Measurements from ENCODE around the gene METAP2. TPM values are rescaled to one million over a fixed set of nuclear protein-coding genes. Genes with fewer than 3 reads are reported as not detected.

Gene METAP2
- polyA plus RNA-seq, 3 donors, result 17.0 to 26.0 (median 19.9) TPM

GRCh38 chr12:95551305-95551704 is 77.4 kb downstream of the METAP2 start, which contains the start of gene USP44:
Gene USP44 (minus strand): TSS chr12:95551476. CDS start chr12:95534256, 17,220 bp downstream.
- no peak within 1 kb of the TSS for H3K4me2 ChIP-seq (replicated peaks; ENCODE audit: extremely low read depth, low read length, poor library complexity, severe bottlenecking)
- H3K9me3 ChIP-seq (replicated peaks in 1 of 2; ENCODE audit: control insufficient read depth in 1 of 2, insufficient read depth in 1 of 2, low read length in 2 of 2), result peaks cover 5 to 9% of the 10 kb centered on the region in 2 donors
- H3K79me2 ChIP-seq (ENCODE audit: insufficient read depth, low read length), result no peaks in the 10 kb centered on the region
- 89% methylated on average over 7 of the region's 9 CpGs for WGBS (ENCODE audit: insufficient coverage)
- H3K27me3 ChIP-seq (ENCODE audit: control insufficient read depth in 2 of 2, insufficient read depth in 2 of 2, low read length in 2 of 2), result peaks cover 27 to 48% of the 10 kb centered on the region in 2 donors
- no peak for DNase-seq
- no peak within 1 kb of the TSS for H3K27ac ChIP-seq (ENCODE audit: low read depth in 1 of 2, low read length in 2 of 2)
- H3K9ac ChIP-seq (ENCODE audit: insufficient read depth, low read length, poor library complexity, severe bottlenecking), result no peak within 1 kb of the TSS
- H3K27me3 Mint-ChIP-seq (ENCODE audit: low read depth in 3 of 3), result peaks cover 43 to 53% (median 44%) of the 10 kb centered on the region in 3 donors
- no peak within 1 kb of the TSS for H3K27ac Mint-ChIP-seq
- H2AFZ ChIP-seq (ENCODE audit: insufficient read depth, low read depth, low read length, poor library complexity, severe bottlenecking), result no peak within 1 kb of the TSS
- H3K36me3 ChIP-seq (replicated peaks in 1 of 2; ENCODE audit: control insufficient read depth in 1 of 2, insufficient read depth in 2 of 2, low read length in 2 of 2), result no peaks in the 10 kb centered on the region
- no peak for TF ChIP-seq CTCF (IDR thresholded peaks at IDR 0.05)
- no peaks in the 10 kb centered on the region for H4K20me1 ChIP-seq (ENCODE audit: insufficient read depth, low read length)
- H3K4me1 Mint-ChIP-seq, result peaks cover 22% of the 10 kb centered on the region
- peak within 1 kb of the TSS in 1 of 2 donors; percentile 47 for H3K4me3 Mint-ChIP-seq
- intact Hi-C loops (cut with micrococcal nuclease), result no loop called here
- peaks cover 4% of the 10 kb centered on the region in 2 donors for H3K36me3 Mint-ChIP-seq
- no peak within 1 kb of the TSS for H3K4me3 ChIP-seq (replicated peaks in 1 of 3; ENCODE audit: low read depth in 2 of 3, low read length in 3 of 3)
- peaks cover 4 to 20% (median 14%) of the 10 kb centered on the region in 7 donors for H3K9me3 Mint-ChIP-seq
- H3K4me1 ChIP-seq (ENCODE audit: control insufficient read depth in 1 of 2, insufficient read depth in 2 of 2, low read length in 2 of 2), result peaks cover 13 to 19% of the 10 kb centered on the region in 2 donors

- H3K9me3 ChIP-seq (replicated peaks in 1 of 2; ENCODE audit: control insufficient read depth in 1 of 2, insufficient read depth in 1 of 2, low read length in 2 of 2), result peaks cover 5 to 9% of the 10 kb centered on the region in 2 donors
- H3K27ac Mint-ChIP-seq, result no peak overlapping the region
- H3K27ac ChIP-seq (ENCODE audit: low read depth in 1 of 2, low read length in 2 of 2), result no peak overlapping the region
- peaks cover 4 to 20% (median 14%) of the 10 kb centered on the region in 7 donors for H3K9me3 Mint-ChIP-seq
- no peak overlapping the region for H2AFZ ChIP-seq (ENCODE audit: insufficient read depth, low read depth, low read length, poor library complexity, severe bottlenecking)
- no peak overlapping the region for H3K4me2 ChIP-seq (replicated peaks; ENCODE audit: extremely low read depth, low read length, poor library complexity, severe bottlenecking)
- H3K79me2 ChIP-seq (ENCODE audit: insufficient read depth, low read length), result no peaks in the 10 kb centered on the region
- intact Hi-C loops (cut with micrococcal nuclease), result no loop called here
- peaks cover 22% of the 10 kb centered on the region for H3K4me1 Mint-ChIP-seq
- H4K20me1 ChIP-seq (ENCODE audit: insufficient read depth, low read length), result no peaks in the 10 kb centered on the region
- no peak for TF ChIP-seq CTCF (IDR thresholded peaks at IDR 0.05)
- H3K27me3 ChIP-seq (ENCODE audit: control insufficient read depth in 2 of 2, insufficient read depth in 2 of 2, low read length in 2 of 2), result peaks cover 20 to 41% of the 10 kb centered on the region in 2 donors
- H3K4me3 Mint-ChIP-seq, result no peak overlapping the region
- DNase-seq, result no peak
- H3K4me3 ChIP-seq (replicated peaks in 1 of 3; ENCODE audit: low read depth in 2 of 3, low read length in 3 of 3), result no peak overlapping the region
- H3K4me1 ChIP-seq (ENCODE audit: control insufficient read depth in 1 of 2, insufficient read depth in 2 of 2, low read length in 2 of 2), result peaks cover 13 to 19% of the 10 kb centered on the region in 2 donors
- peaks cover 4% of the 10 kb centered on the region in 2 donors for H3K36me3 Mint-ChIP-seq
- WGBS (ENCODE audit: insufficient coverage), result 70% methylated on average over 3 of the region's 7 CpGs
- H3K27me3 Mint-ChIP-seq (ENCODE audit: low read depth in 3 of 3), result peaks cover 36 to 46% (median 39%) of the 10 kb centered on the region in 3 donors
- H3K36me3 ChIP-seq (replicated peaks in 1 of 2; ENCODE audit: control insufficient read depth in 1 of 2, insufficient read depth in 2 of 2, low read length in 2 of 2), result no peaks in the 10 kb centered on the region
- no peak overlapping the region for H3K9ac ChIP-seq (ENCODE audit: insufficient read depth, low read length, poor library complexity, severe bottlenecking)
Measured at GRCh38 chr12:95551913-95552516, 78.1 kb downstream of the METAP2 start.
